HG03457 (cell line): ENCODE results near the gene KDM1B.

Experiments used
- ATAC-seq: cut with Tn5 transposase; IDR thresholded peaks from one replicate; pipeline ENCODE4 v1.9.1; 2021; ENCODE audit warnings: moderate number of reproducible peaks; ENCODE audit not compliant: unreplicated experiment

Gene KDM1B

GRCh38 chr6:18260448-18261106 lies 105.4 kb downstream of the KDM1B start:
- peak; percentile 42 for ATAC-seq

- no peak for ATAC-seq
Measured at GRCh38 chr6:18261877-18262276, 106.7 kb downstream of the KDM1B start.

GRCh38 chr6:18262702-18263417 lies 107.6 kb downstream of the KDM1B start:
- peak; percentile 45 for ATAC-seq

GRCh38 chr6:18263418-18264218 lies 108.4 kb downstream of the KDM1B start:
- peak; percentile 1 for ATAC-seq

- ATAC-seq: peak; percentile 27
Measured at GRCh38 chr6:18264219-18264922, 109.1 kb downstream of the KDM1B start, which contains the start of gene DEK. Gene DEK (minus strand): TSS chr6:18264530. CDS start chr6:18263987, 543 bp downstream.

- no peak for ATAC-seq
Measured at GRCh38 chr6:18264923-18265377, 109.7 kb downstream of the KDM1B start.

GRCh38 chr6:18265787-18266522 lies 110.7 kb downstream of the KDM1B start:
- no peak for ATAC-seq

- ATAC-seq: no peak
Measured at GRCh38 chr6:18266523-18266912, 111.3 kb downstream of the KDM1B start.

GRCh38 chr6:18268066-18268465 lies 112.8 kb downstream of the KDM1B start:
- no peak for ATAC-seq

- no peak for ATAC-seq
Measured at GRCh38 chr6:18269253-18269652, 114.0 kb downstream of the KDM1B start.

- no peak for ATAC-seq
Measured at GRCh38 chr6:18269717-18270116, 114.5 kb downstream of the KDM1B start.

- no peak for ATAC-seq
Measured at GRCh38 chr6:18270216-18270615, 115.0 kb downstream of the KDM1B start.
